Tibial nerve (tissue), 3 donors: ENCODE data around the gene BEND5.

ENCODE experiments used
- POLR2A ChIP-seq, 2 donors: fragments of 450-650 bp; IDR thresholded peaks; one replicate each; pipeline ENCODE4 v1.6.1; 2017; ENCODE audit warnings: antibody characterized with exemption in 2 of 2, mild to moderate bottlenecking in 2 of 2, moderate library complexity in 2 of 2
- TF ChIP-seq, protein P1 (sequence below), 5 experiments: fragments of 200-600 bp in 3 of 5; fragments of 450-650 bp in 2 of 5; sonication (generic) in 3 of 5; IDR thresholded peaks; one replicate each; pipeline ENCODE4 v1.5.1; 2016 to 2019; ENCODE audit warnings: antibody characterized with exemption in 5 of 5, mild to moderate bottlenecking in 3 of 5, moderate library complexity in 2 of 5

DNA sequence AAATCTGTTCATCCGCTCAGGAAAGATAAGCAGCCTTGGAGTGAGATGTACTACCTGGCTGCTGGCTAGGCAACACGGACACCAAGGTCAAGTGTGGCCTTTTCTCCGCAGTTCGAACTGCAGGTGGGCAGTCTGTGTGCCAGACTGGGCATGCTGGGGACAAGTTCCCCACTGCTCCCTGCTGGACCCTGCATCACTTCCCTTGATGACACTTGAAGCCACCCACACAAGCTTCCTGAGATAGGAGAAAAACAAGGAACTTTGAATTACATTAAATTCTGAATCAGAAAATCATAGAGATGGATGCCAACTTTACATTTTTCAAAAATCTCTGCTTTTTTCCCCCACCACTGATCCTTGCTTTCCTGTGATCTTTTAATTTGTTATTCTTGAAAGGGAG lies 38.3 kb downstream of the BEND5 start:
- no peak for TF ChIP-seq POLR2A (IDR thresholded peaks at IDR 0.05)
- TF ChIP-seq, protein P1, sequence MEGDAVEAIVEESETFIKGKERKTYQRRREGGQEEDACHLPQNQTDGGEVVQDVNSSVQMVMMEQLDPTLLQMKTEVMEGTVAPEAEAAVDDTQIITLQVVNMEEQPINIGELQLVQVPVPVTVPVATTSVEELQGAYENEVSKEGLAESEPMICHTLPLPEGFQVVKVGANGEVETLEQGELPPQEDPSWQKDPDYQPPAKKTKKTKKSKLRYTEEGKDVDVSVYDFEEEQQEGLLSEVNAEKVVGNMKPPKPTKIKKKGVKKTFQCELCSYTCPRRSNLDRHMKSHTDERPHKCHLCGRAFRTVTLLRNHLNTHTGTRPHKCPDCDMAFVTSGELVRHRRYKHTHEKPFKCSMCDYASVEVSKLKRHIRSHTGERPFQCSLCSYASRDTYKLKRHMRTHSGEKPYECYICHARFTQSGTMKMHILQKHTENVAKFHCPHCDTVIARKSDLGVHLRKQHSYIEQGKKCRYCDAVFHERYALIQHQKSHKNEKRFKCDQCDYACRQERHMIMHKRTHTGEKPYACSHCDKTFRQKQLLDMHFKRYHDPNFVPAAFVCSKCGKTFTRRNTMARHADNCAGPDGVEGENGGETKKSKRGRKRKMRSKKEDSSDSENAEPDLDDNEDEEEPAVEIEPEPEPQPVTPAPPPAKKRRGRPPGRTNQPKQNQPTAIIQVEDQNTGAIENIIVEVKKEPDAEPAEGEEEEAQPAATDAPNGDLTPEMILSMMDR (IDR thresholded peaks at IDR 0.05): no peak
